HK-2 (cell line): ENCODE results near the gene RLN1.
"Not testable (repeated sequence)": the region's sequence is repeated elsewhere in the genome, so short reads cannot be mapped to it uniquely, and the experiment has no call there.

Experiments used
- DNase-seq: peaks from one replicate; pipeline ENCODE4 v3.0.0-alpha.2; 2018; ENCODE audit not compliant: unreplicated experiment

The RLN1 gene

GRCh38 chr9:5326187-5326586, 13.5 kb downstream of the RLN1 start:
- no peak for DNase-seq

GRCh38 chr9:5321601-5322000, 18.1 kb downstream of the RLN1 start:
- not testable (repeated sequence) for DNase-seq

GRCh38 chr9:5321058-5321457, 18.6 kb downstream of the RLN1 start:
- no peak for DNase-seq

- DNase-seq: not testable (repeated sequence)
These were observed 23.3 kb downstream of the RLN1 start for GRCh38 chr9:5316406-5316805.

GRCh38 chr9:5315187-5315923, 24.3 kb downstream of the RLN1 start:
- no peak for DNase-seq

- no peak for DNase-seq
These were observed 28.8 kb downstream of the RLN1 start for GRCh38 chr9:5310851-5311250.

- DNase-seq: no peak
These were observed 33.9 kb downstream of the RLN1 start for GRCh38 chr9:5305741-5306140.

- DNase-seq: not testable (repeated sequence)
These were observed 35.6 kb downstream of the RLN1 start, which contains the start of gene RLN2 for GRCh38 chr9:5303840-5304795. Gene RLN2, minus strand, starts transcription at chr9:5304716. Its CDS starts 136 bp downstream, at chr9:5304580.

- no peak for DNase-seq
These were observed 38.1 kb downstream of the RLN1 start for GRCh38 chr9:5301544-5301943.

GRCh38 chr9:5292141-5292540, 47.5 kb downstream of the RLN1 start:
- no peak for DNase-seq

GRCh38 chr9:5288591-5288990, 51.1 kb downstream of the RLN1 start:
- no peak for DNase-seq

- DNase-seq: no peak
These were observed 53.4 kb downstream of the RLN1 start for GRCh38 chr9:5286262-5286661.
